Measurements from ENCODE around the gene B3GALT2.

Gene B3GALT2

DNA sequence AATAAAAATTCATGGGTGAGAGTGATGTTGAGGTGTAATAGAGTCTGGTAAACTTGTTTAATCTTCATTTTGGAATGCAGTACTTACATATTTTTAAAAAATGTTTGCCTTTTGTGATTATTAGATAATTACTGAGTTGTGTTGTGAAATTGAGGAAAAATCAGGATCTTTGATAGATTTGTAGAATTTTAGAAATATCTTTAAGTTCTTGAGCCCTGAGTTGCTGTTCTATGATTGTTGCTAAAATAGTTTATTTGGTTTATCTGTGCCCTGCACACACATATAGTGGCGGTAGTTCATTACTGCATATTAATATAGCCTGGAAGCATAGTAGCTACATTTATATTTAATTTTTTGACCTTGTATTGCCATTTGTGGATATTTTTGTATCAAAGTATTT, 1.6 kb downstream of the B3GALT2 start:
- DNase-seq (ENCODE audit: insufficient read length, low spot score): no peak
- FAIRE-seq: no peak

DNA sequence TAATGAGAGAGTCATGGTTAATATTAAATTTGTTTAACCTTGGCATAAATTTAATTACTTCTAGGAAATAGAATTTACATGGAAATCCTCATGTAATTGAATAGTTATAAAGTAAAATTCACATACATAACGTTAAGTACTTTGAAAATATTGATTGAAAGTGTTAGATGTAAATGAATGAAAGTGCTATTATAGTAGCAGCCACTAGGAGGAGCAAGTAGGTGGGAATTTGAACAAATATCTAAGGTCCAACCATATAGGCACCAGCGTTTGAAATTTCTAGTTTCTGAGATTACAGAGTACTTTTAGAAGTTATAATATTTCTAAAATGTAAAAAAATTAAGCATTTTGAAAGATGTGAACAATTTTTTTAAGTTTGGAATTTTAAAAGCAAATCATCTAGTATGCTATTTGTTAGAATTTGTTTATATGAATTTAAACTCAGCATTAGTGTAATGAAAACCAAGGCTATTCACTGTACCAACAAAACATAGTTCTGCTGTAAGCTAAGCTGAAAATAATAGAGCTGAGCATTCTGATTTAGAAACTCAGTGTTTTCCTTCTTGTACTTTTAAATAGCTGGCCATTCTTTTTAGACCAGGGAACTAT, 3.3 kb downstream of the B3GALT2 start:
- DNase-seq (ENCODE audit: insufficient read length, low spot score) (no peak), FAIRE-seq (peak; percentile 83)

DNA sequence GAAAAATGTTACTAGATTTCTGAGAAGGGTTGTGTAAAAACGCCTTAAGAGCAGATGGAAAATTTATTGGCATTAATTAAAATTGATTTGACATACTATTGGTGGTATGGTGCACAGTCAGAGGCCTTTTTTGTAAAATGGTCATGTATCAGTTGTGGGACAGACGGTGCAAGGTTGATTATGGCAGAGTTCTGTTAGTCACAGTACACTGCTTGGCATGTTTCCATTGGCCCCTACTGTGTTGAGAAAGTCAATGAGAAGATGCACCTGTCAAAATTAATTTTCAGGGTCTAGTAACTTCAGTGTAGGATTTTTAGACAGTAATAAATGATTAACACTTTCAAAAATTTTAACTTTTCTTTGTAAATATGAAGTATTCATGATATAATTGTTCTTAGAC, 4.4 kb downstream of the B3GALT2 start:
- FAIRE-seq (peak; percentile 11), DNase-seq (ENCODE audit: insufficient read length, low spot score) (no peak)

DNA sequence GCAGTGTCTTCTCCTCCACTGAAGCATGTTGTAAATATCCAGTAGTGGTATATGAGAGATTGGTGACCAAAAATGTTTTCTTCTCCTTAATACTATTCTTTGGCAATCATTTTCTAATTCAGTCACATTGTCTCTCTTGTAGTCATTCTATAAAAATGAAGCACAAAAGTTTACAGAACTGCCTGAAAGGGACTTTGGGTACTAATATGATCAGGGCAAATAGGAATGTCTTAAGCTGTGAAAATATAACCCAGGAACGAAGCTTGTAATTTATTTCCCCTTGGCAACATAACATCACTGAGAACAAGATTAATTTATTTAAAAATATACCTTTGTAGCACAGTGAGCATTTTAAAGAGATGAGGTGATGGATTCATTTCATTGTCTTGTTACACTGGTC, 4.9 kb downstream of the B3GALT2 start:
- DNase-seq (ENCODE audit: insufficient read length, low spot score): no peak
- no peak for FAIRE-seq

DNA sequence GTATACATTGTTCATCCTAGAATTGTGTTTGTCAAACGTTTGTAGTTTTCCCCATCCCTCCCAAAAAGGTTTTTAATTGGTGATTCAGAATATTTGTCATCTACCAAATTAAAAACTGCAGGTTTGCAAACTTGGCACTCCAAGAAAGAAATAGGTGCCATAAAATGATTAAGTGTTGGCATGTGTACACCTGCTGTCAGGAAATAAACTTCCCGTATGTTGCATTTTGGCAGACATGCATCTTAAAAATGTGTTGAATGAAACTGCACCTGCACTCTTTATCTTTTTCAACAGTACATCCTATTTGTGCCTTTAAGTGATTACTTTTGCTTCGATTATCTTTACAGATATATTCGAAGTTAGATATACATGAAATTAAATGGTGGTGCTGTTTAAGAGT, 7.3 kb downstream of the B3GALT2 start:
- no peak for FAIRE-seq
- DNase-seq (ENCODE audit: insufficient read length, low spot score): no peak

DNA sequence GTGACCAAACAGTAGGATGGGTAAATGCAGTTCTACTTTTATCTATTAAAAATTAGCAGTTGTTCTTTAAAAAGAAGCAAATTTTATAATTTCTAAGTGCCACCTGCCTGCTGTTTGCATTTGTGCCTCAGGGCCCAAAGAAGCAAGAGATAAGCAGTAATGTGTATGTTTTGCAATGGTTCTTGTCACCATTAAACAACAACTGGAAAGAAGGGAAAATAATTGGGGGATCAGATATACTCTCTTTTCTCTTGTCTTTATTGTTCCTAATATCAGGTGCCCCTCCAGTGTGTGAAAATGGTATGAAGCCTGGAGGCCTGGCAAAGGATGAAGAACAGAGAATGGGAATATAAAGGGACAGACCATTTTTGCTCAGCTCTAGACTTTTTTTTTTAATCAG, 9.6 kb downstream of the B3GALT2 start:
- FAIRE-seq (no peak), DNase-seq (ENCODE audit: insufficient read length, low spot score) (no peak)

DNA sequence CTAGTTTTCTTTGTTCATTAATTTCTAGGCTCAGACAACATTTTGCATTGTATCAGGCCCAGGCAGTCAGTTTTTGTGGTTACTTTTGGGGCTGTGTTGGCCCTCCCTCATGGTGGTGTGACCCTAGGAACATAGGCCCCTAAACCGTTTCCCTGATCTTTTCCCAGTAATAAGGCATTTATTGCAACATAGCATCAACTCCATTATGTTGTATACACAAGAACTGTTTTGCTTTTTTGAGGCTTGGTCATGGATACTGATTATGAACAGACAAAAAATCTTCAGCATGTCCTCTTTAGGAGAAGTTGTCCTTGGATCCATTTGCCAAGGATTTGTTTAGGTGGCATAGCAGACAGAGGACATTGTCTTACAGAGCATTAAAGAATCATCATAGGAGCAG, 10.3 kb downstream of the B3GALT2 start:
- DNase-seq (ENCODE audit: insufficient read length, low spot score) (no peak), FAIRE-seq (no peak)

DNA sequence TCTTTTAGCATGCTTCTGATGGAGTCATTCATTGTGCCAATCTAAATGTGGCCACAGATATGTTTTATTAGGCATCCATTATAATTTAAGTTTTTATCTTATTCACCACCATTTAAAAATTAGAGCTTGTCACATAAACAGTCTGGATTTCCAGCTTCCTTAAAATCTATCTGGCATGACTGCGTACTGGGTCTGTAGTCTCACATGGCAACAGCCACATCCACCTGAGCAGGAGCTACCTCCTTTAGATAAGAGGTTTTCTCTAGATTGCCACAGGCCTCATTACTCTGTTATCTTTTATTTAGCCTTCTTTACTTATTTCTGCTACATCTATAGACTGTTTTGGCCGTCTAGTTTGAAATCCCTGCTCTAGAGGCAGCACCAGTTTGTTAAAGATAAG, 29.1 kb downstream of the B3GALT2 start:
- FAIRE-seq: no peak
- no peak for DNase-seq (ENCODE audit: insufficient read length, low spot score)

DNA sequence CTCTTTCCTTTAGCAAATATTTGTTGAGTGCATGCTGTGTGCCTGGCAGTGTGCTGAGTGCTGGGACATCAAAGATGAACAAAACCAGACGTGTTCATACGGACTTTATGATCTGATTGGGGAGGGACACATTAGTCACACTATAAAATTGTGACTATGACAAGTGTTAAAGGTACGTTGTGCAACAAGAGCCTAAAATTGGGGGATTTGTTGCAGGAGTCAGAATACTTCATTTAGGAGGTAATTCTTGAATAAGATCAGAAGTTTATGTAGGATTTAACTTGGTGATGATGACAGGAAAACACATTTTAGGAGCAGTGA, 29.6 kb downstream of the B3GALT2 start:
- FAIRE-seq (no peak), DNase-seq (ENCODE audit: insufficient read length, low spot score) (no peak)

DNA sequence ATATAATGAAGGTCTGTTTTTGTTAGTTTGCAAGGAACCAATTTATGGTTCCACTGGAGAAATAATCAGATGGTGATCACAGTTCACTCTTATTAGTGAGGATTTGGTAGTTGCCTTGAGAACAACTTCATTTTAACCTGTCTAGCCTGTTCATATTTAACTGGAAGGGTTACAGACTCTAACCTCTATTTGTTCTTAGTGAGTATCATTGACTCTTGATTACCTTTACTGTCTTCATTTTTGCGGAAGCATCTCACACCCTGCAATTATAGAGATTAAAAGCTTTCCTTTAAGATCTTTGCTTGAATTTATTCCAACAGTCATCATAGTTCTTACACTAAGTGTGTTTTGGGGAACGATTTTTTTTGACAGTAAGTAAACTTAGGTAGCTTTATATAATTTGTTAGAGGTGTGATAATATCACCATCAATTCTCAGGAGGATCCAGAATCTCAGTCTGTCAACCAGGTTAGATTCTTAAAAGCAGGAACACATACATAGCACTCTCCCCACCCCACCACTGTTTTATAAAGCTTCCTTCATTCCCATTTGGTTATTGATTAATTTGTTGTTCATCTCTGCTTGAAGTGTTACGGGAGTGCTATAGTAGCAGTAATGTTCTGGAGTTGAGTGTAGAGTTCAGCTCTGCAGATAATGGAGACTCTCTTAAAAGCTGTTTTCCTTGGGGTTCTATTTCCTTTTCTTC, 30.1 kb downstream of the B3GALT2 start:
- FAIRE-seq (no peak), DNase-seq (ENCODE audit: insufficient read length, low spot score) (no peak)

DNA sequence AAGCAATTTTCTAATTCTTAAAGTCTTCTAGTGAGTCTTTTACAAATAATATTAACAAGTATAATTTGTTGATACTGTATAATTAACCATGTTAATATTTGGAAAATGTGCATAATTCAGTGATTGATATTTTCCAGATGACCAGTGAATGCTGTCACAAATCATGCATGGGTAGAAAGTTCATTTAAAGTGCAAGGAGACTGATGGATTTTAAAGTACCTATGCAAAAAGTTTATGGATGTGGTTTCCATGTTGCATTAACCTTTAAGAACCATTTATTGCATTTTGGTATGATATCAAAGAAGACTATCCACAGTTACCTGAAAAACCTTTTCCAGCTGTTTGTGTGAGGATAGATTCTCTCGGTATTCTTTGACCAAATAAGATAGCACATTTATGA, 41.4 kb downstream of the B3GALT2 start:
- FAIRE-seq: no peak
- no peak for DNase-seq (ENCODE audit: insufficient read length, low spot score)

DNA sequence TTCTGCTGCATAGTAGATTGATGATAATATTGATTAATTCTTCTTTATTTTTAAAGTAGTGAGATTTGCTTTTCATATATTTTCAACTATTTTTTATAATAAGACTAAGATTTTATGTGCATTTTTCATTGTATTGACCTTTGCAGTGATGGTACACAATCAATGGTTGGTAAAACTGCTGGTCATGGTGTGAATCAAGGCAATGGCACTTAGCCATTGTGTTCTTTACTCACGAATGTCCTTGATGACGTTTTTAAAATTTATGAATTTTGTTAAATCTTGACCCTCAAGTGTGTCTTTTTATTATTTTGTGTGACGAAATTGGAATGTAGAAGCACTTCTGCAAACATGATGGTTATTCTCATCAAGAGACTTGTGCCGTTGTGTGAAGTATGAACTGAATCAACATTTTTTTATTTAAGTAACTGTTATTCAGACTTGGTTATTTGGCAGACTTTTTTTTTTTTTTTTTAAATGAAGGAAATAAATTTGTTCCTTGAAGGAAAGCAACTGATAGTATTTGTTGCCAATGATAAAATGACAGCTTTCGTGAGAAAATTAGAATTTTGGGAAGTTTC, 42.0 kb downstream of the B3GALT2 start:
- FAIRE-seq: peak; percentile 56
- no peak for DNase-seq (ENCODE audit: insufficient read length, low spot score)

DNA sequence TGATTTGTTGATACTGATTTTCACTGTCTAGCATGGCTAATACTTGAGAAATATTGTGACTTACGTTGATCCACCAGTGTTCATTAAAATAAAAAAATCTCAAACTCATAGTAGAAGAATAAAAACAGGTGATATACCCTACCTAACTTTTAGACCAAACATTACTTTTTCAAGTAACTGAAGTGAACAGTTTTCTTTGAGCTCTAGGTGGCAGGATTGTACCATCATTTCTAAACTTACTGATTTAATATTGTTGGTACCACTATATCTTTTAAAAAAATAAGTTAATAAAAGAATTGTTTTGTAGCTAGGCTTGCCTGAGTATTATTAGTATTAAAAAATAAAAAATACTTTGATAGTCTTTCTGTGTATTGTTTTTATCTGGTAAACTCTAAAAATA, 43.1 kb downstream of the B3GALT2 start:
- peak; percentile 53 for FAIRE-seq
- DNase-seq (ENCODE audit: insufficient read length, low spot score): no peak

DNA sequence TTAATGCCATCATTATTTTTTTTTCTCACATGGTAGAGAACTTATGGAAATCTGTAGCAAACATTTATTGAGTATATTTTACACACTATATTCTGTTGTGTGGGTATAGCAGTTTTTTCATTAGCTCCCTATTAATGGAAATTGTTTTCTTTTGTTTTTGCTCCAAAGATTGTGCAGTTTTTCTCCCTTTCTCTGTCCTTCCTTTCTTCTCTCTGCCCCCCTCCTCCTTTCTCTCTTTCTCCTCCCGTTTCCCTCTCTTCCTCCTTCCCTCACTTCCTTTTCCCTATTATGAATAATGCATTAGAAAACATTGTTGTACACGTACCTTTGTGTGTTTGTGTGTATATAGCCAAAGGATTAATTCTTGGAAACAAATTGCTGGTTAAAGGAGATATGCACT, 44.0 kb downstream of the B3GALT2 start:
- FAIRE-seq: no peak
- no peak for DNase-seq (ENCODE audit: insufficient read length, low spot score)

DNA sequence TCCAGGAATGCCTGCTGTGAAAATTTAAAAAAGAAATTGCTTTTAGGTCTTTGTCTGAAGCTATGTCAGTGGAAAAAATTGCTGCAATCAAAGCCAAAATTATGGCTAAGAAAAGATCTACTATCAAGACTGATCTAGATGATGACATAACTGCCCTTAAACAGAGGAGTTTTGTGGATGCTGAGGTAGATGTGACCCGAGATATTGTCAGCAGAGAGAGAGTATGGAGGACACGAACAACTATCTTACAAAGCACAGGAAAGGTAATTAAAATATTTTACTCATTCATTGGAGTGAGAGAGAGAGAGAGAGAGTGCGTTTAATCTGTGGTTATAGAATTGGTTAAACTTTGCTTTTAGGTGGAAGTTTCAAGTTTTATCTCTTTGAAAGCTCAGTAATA, 44.6 kb downstream of the B3GALT2 start:
- FAIRE-seq (no peak), DNase-seq (ENCODE audit: insufficient read length, low spot score) (no peak)

DNA sequence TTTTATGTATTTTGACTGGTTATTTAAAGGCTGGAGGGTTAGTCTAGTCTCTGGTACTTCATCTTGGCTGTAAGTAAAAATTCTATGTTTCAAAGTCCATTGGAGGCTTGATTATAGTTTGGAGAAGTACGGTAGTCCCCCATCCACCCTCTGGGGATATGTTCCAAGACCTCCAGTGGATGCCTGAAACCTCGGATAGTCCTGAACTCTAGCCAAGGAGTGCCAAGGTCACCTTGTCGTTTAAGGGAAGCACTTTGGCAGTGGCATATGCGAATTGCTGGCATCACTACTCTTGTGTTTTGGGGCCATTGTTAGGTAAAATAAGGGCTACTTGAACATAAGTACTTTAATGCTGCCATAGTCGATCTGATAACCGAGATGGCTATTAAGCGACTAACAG, 46.2 kb downstream of the B3GALT2 start:
- FAIRE-seq (no peak), DNase-seq (ENCODE audit: insufficient read length, low spot score) (no peak)

DNA sequence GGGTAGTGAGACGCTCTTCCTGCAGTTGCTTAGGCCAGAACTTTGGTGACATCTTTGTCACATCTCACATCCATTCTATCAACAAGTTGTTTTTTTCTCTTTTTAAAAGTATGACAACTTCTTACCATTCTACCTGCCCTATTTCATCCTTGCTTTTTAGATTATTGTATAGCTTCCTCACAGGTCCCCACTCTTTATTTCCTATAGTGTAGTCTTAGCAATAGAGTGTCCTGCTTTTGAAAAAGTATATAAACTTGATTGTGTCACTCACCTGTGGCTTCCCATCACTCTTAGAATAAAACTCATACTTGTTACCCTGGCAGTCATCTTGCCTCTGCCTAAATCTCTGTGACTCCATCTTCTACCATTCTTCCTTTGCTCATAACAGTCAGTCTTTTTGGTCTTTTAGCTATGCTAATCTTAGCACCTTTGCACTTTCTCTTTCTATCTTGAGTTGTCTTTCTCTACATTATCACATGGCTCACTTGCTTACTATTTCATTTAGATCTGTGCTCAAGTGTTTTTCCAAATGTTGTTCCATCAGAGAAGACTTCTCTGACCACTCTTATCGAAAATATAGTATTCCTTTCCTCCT, 55.0 kb downstream of the B3GALT2 start:
- no peak for DNase-seq (ENCODE audit: insufficient read length, low spot score)
- no peak for FAIRE-seq

Data from GM19239 (cell line).